ENCODE data around the gene MYL4. TPM values are rescaled to one million over a fixed set of nuclear protein-coding genes. Genes with fewer than 3 reads are reported as not detected.

MYL4 gene
- total RNA-seq, 1 experiment from 2014 or later = 0.66 TPM

DNA sequence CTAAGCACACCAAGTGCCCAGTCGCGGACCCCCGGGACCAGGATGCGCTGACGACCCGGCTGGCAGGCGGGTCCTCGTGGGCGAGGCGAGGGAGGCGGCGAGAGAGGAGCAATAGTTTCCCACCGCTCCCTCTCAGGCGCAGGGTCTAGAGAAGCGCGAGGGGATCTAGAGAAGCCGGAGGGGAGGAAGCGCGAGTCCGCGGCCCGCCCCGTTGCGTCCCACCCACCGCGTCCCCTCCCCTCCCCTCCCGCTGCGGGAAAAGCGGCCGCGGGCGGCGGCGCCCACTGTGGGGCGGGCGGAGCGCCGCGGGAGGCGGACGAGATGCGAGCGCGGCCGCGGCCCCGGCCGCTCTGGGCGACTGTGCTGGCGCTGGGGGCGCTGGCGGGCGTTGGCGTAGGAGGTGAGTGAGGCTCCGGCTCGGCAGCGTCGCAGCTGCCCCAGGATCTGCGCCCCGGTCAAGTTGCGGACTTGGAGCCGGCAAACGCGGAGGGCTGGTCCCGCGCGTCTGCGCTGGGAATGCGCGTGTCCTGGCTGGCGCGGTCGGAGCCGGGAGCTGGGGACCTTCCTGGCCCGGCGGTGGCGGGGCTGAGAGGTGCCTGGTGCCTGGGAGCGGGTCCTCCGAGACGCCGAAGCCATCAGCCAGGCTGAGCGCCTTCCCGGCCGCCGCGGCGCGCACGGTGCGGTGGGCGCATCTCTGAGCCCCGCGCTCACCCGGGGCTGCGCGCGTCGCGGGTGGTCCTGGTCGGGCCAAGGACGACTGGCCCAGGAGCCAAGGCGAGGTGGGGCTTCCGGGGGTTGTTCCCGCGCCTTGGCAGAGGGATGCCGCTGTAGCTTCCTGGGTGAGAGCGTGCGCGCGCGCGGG, 44.6 kb downstream of the MYL4 start, which contains the start of gene ITGB3:
Gene ITGB3 (plus strand): TSS at position 287 of the 862 bp plus-strand sequence. CDS start 35 bp downstream, at position 322.
- Histone ChIP-seq H2AFZ (ENCODE audit: low read length) (no peak within 1 kb of the TSS), H4K5ac (ENCODE audit: insufficient read length, low read depth, low read length) (no peak within 1 kb of the TSS), H3K56ac (ENCODE audit: insufficient read length, low read depth, low read length) (no peak within 1 kb of the TSS), H3T11ph (ENCODE audit: low read length) (no peak within 1 kb of the TSS), H3K18ac (ENCODE audit: insufficient read length, low read depth, low read length) (no peak within 1 kb of the TSS), H3K14ac (ENCODE audit: insufficient read depth, low read length) (no peak within 1 kb of the TSS), H4K91ac (ENCODE audit: insufficient read length, low read depth, low read length) (no peak within 1 kb of the TSS), H2BK20ac (ENCODE audit: low read depth, low read length, poor library complexity, severe bottlenecking) (no peak within 1 kb of the TSS), H2BK120ac (ENCODE audit: low read depth, low read length, poor library complexity, severe bottlenecking) (no peak within 1 kb of the TSS), H3K27me3 (ENCODE audit: insufficient read depth, low read length) (peaks cover 17% of the 10 kb centered on the region; the same call in 1 of the 2 replicates), H2BK5ac (ENCODE audit: insufficient read length, low read length) (no peak within 1 kb of the TSS), H4K8ac (replicated peaks; ENCODE audit: insufficient read length, low read depth, low read length) (no peak within 1 kb of the TSS), H2AK5ac (ENCODE audit: insufficient read length, low read length) (no peak within 1 kb of the TSS), H3K4me1 (ENCODE audit: insufficient read depth, low read length) (peaks cover 6% of the 10 kb centered on the region; the same call in 1 of the 2 replicates), H3K9me3 (ENCODE audit: control insufficient read depth, low read depth, low read length) (no peaks in the 10 kb centered on the region), H3K27ac (ENCODE audit: insufficient read length, low read depth, low read length) (no peak within 1 kb of the TSS), H2BK12ac (ENCODE audit: insufficient read length, low read depth, low read length) (no peak within 1 kb of the TSS), H2BK15ac (ENCODE audit: low read depth, low read length) (no peak within 1 kb of the TSS), H3K23ac (ENCODE audit: insufficient read length, low read depth, low read length) (no peak within 1 kb of the TSS), H3K9ac (ENCODE audit: extremely low read depth, insufficient read length, low read length) (no peak within 1 kb of the TSS), H3K23me2 (ENCODE audit: insufficient read length, low read depth, low read length, poor library complexity, severe bottlenecking) (peaks cover 10% of the 10 kb centered on the region), H3K79me2 (ENCODE audit: insufficient read depth, low read length) (no peaks in the 10 kb centered on the region), H3K79me1 (ENCODE audit: insufficient read depth, low read depth, low read length, poor library complexity, severe bottlenecking) (no peaks in the 10 kb centered on the region), H3K4ac (ENCODE audit: low read depth, low read length) (no peak within 1 kb of the TSS), H4K20me1 (ENCODE audit: control insufficient read depth, insufficient read depth, insufficient read length) (no peaks in the 10 kb centered on the region), H3K4me2 (ENCODE audit: insufficient read depth, insufficient read length, low read length) (peak within 1 kb of the TSS; percentile 68)
- no CpG with 5 or more reads among the region's 112 CpGs for WGBS (ENCODE audit: extremely low coverage, insufficient read length, low lambda C conversion rate)
- H3K27me3 Mint-ChIP-seq (ENCODE audit: low read depth) = peaks cover 61% of the 10 kb centered on the region
- TF ChIP-seq, protein P1, sequence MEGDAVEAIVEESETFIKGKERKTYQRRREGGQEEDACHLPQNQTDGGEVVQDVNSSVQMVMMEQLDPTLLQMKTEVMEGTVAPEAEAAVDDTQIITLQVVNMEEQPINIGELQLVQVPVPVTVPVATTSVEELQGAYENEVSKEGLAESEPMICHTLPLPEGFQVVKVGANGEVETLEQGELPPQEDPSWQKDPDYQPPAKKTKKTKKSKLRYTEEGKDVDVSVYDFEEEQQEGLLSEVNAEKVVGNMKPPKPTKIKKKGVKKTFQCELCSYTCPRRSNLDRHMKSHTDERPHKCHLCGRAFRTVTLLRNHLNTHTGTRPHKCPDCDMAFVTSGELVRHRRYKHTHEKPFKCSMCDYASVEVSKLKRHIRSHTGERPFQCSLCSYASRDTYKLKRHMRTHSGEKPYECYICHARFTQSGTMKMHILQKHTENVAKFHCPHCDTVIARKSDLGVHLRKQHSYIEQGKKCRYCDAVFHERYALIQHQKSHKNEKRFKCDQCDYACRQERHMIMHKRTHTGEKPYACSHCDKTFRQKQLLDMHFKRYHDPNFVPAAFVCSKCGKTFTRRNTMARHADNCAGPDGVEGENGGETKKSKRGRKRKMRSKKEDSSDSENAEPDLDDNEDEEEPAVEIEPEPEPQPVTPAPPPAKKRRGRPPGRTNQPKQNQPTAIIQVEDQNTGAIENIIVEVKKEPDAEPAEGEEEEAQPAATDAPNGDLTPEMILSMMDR (conservative IDR thresholded peaks at IDR 0.05) = peak; percentile 55; the same call in 2 of the 3 replicates
- H3K27ac Mint-ChIP-seq = no peak within 1 kb of the TSS
- H3K4me1 Mint-ChIP-seq = peaks cover 42 to 52% of the 10 kb centered on the region in 2 experiments
- peaks cover 0 to 10% of the 10 kb centered on the region in 2 experiments; a peak in 4 of 5 replicates for H3K9me3 Mint-ChIP-seq
- H3K36me3 Mint-ChIP-seq (ENCODE audit: insufficient read depth in 1 of 3, low read depth in 3 of 3) = peaks cover 0 to 2% (median 0%) of the 10 kb centered on the region in 3 experiments; a peak in 2 of 7 replicates
- peak; percentile 86 for DNase-seq
- H3K4me3 Mint-ChIP-seq = peak within 1 kb of the TSS; percentile 78 to 94
